Right ventricle myocardium superior (tissue), 1 donor: ENCODE measurements around the gene CRABP2. TPM values are rescaled to one million over a fixed set of nuclear protein-coding genes. Genes with fewer than 3 reads are reported as not detected.
A peak's percentile ranks its signal among the peaks of the same experiment; 100 is the strongest.

Experiments used
- ATAC-seq: fragments of 200-7000 bp; cut with Tn5 transposase; one replicate; pipeline ENCODE4 v1.9.1; 2020; ENCODE audit warnings: mild to moderate bottlenecking; ENCODE audit not compliant: poor library complexity
- DNase-seq: peaks from one replicate; pipeline ENCODE4 v3.0.0-alpha.2; 2020
- intact Hi-C: fragments of 100-400 bp; cut with DNase I; formaldehyde crosslinking; loops from one replicate; pipeline ENCODE4 v1.11.2; 2022
- total RNA-seq: library from RNA; stranded (reverse); fragmentation: NEBNext Ultra II Directional; extraction: Animal tissue kit (Norgen Biotek cat#: 25700); gene quantifications from one replicate; pipeline ENCODE4 v1.2.1, GENCODE V29; 2021
- donor health status: DM: no; HTN: yes; CAD: no; lungs with severe emphysema.

CRABP2 gene
- total RNA-seq, 1 donor from 2014 or later: 0.59 TPM

DNA sequence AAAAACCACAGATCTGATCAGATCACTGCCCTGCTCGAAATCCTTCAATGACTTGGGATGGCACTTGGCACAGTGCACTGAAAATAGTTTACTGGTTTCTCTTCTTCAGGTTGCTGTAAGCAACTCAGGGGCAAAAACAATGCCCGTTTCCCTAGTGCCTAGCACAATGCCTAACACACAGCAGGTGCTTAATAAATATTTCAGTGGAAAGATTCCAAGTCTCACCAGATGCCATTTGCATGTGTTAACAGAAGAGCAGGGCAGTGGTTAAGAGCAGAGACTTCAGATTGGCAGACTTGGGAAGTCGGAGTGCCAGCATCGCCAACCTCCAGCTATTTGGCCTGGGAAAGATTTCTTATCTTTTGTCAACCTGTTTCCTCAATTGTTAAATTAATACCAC lies 12.0 kb upstream of the CRABP2 start:
- ATAC-seq: no peak
- intact Hi-C loops: no loop called here
- no peak for DNase-seq

DNA sequence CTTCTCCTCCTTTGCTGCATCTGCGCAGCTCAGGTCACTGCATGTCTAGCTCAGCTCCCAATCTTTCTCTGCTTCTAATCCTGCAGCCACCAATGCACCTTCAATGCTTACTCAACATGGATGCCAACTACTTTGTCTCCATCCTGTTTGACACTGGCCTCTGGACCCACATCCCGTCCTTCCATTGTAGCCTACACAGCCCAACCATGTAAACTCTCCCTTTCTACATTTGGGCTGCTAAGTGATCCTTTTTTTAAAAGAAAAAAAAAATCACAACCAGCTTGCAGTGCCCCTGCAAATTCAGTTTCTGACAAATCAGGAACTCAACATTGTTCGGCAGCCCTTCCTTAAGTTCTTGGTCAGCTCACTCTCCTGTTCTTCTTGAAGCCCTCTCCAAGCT lies 9.4 kb upstream of the CRABP2 start:
- intact Hi-C loops: no loop called here
- DNase-seq (no peak), ATAC-seq (no peak)

DNA sequence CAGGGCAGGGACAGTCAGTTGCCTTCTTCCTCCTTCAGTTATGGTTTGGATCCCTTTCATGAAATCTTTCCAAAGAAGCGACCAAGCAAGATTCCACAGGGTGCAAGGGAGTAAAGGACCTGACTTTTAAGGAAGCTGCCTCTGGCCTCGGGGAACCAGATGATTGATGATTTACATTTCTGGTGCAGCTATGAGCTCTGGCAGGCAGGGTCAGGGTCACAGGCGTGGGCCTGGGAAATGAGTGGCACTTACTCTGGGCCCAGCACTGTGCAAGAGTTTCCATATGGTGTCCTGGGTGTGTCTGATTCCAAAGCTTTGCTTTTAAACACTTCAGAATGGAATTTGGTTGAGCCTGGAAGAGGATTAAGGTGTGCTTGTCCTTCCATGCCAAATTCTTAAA lies 7.2 kb upstream of the CRABP2 start:
- DNase-seq (no peak), ATAC-seq (no peak)
- intact Hi-C loops: no loop called here

DNA sequence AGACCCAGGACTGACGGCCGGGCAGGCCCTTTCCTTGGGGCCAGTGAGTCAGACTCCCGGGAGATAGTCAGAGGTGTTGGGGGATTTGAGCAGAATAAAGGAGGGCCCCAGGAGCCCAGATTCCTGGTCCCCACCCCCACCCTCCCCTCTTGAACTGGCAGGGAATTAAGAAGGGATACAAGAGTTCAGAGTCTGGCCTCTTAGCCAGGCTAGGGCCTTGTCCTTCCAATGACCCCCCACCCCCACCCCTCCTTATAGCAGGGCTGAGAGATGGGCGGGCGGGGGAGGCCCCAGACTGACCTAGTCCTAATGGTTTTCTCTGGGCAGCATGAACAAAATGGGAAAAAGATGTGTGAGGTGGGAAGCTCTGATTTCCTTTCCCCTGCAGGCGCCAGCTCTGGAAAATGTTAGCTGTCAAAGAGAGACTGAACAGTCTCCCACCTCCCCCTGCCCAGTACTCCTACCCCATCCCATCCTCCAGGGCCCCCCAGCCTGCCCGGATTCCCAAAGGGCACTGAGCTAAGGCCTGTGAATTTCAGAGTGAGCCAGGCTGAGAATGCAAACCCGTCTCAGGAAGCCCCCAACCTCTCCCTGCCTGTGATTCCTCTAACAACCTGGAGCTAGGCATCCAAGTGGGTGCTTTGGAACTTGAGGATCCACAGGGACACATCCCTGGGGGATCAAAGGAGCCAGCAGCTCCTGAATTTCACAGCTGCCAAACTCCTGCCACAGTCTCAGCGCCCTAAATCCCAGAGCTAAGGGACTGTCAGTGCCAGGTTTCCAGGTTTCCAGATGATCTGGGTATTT lies 5.8 kb upstream of the CRABP2 start:
- ATAC-seq (no peak), DNase-seq (no peak)
- intact Hi-C loops: no loop called here

DNA sequence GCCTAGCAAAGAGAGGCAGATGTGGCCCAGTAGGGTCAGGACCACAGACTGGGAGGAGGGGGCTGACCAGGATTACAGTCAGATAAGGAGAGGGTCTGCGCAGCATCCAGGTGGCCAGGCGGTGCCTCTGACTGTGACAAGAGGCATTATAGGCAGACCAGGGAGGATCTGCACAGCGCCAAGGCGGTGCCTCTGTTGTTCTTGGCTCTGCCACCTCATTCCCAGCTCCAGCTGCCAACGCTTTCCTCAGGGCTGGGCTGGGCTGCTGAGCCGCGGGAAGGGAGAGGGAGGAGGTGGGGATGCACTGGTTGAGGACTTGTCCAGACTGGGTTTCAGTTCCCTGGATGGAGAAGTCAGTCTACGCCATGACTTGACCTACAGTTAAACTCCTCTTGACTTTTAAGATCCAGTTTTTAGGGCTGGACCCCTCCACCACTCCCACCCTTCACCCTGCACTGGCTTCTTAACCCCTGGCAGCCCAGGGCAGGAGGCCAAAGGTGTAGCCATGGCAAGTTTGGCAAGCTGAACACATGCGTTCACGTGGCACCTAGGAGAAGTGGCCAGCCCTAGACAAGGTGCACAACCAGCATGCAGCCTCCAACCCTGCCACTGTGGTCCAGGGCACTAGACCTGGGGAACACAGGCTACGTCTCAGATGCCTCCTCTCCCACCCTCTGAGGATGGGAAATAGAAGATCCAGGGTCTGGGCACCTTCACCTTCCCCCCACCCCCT lies 4.5 kb upstream of the CRABP2 start:
- DNase-seq (peak; percentile 76), ATAC-seq (peak; percentile 76)
- intact Hi-C loops: no loop called here

DNA sequence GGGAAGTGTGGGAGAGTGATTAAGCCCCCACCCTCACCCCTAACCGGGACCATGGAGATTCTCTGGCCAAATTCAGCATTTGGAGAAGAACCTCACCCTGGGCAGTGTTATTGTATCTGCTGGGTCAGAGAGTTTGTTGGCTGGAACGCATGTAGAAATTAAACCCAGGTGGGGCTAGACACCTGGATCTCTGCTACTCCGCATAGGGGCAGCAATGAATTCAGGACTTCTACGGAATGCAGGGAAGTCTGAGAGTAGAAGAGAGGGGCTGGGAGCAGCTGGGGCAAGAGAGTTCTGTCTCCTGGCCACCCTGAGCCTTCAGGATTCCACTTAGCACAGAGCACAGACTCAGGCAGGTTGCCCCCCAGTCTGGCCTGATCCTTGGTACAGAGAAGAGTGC lies 3.6 kb upstream of the CRABP2 start:
- no peak for ATAC-seq
- intact Hi-C loops: no loop called here
- no peak for DNase-seq

DNA sequence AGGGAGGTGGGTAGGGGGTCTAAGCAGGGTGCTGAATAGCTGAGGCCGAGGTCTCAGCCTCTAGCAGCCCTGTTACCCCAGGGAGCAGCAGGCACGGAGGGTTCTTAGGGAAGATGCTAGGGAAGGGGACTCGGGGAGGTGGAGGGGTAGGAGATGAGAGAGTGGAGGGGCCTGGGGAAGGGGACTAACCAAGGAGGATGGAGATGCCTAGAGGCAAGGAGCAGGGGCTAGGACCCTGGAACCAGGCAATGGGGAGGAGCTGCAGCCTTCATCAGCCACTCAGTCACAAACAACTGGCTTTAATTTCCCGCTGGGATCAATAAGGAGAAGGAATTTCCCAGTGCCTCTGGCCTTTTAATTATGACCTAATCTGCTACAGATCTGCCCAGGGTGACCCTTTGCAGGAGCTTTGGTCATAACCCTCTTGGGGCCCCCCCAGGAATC lies 2.9 kb upstream of the CRABP2 start:
- intact Hi-C loops: no loop called here
- no peak for ATAC-seq
- DNase-seq: no peak

DNA sequence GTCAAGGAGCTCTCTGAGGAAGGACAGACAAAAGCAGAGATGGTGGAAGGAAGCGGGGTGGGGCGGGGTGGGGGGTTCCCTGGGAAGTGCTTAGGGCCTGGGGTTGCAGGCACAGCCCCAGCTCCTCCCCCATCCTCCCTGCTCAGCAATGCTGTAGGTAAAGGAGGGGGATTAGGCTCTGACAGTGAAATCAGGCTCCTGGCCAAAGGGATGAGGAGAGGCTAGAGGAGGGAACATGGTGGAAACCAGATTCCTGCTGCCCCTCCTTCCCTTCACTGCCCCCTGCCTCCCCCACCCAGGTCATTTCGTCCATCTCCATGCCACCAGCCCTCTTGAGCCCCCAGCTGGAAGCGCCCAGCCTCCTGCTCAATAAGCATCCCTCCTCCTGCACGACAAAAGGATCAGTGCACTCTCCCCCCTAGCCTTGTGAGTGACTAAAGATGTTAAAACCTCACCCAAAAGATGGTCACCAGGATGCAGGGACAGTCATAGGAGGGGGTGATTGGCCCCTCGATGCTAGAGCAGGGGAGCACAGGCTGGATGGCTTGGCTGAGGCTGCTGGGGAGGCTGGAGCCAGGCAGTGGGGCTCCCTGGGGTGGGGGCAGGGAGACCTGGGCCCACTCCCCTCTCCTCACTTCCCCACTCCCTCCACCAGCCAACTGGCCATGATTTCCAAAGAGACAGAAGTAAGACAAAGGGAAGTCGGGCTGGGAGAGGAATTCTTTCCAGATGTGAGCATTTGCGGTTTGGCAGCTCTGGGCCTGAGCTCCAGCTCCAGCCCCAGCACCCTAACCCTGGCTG lies 2.2 kb upstream of the CRABP2 start:
- ATAC-seq: no peak
- DNase-seq: no peak
- intact Hi-C loops: no loop called here

DNA sequence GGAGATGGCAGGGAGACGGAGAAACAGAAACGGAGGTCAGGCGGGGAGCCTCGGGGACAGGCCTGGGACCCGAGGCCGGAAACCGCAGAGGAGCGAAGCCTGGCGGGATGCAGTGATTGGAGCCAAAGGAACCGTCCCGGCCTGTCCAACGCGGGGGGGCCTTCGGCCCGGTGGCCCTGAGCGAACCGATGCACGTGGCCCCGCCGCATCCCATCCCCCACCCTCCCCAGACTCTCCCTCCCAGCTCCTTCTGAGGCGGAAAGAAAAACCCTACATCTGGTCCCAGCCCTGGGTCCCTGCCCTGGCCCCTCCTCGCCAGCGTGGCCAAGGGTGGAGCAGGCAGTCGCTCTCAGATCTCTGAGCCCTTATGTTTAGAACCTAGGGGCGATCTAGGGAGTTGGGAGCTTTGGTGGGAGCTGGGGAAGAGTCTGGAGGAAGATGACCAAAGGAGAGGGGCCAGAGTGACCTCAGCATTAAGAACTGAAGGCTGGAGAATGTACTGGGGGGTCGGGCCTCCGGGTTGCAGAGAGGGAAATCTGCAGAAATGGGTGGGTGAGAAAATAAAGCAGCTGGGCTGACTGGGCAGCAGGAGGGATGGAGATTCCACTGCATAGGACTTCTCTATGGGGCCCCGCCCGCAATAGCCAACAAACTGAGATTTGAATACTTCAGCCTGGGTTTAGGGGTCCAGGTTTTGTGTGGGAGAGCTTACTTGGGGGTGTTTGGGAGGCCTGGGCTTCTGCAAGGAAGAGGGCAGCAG lies 1.5 kb upstream of the CRABP2 start:
- DNase-seq: peak; percentile 75
- intact Hi-C loops: no loop called here
- ATAC-seq: peak; percentile 64

DNA sequence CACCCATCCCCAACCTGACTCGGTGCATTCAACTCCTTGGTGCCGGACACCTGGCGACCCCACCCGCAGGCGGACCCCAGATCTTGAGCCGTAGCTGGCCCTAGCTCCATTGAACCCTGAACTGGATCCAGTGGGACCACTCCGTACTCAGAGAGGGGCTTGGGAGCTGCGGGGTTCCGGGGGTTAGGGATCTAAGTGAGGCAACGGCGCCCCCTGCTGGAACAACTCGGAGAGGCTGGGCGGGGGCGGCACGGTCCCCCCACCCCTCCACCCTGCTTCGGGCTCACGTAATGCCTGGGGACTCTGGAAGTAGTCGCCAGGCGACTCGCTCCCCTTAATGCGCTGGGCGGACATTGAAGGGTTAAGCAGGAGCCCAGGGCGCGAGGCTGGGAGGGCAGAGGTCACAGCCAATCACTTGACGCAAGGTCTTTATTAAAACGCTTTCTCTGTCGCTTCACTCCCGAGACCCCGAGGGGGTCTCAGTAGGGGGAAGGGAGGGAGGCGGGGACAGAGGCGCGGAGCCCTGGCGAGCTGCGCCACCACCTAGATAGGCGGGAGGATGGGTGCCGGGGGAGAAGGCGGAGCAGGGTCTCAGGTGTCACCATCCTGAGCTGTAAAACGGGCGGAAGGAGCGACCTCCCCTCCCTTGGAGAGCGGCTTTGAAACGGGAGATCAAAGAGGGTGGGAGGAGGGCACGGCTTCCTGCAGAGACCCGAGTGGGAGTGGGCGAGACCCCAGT lies 704 bp upstream of the CRABP2 start:
- intact Hi-C loops: no loop called here
- DNase-seq (peak; percentile 70), ATAC-seq (peak; percentile 58)

DNA sequence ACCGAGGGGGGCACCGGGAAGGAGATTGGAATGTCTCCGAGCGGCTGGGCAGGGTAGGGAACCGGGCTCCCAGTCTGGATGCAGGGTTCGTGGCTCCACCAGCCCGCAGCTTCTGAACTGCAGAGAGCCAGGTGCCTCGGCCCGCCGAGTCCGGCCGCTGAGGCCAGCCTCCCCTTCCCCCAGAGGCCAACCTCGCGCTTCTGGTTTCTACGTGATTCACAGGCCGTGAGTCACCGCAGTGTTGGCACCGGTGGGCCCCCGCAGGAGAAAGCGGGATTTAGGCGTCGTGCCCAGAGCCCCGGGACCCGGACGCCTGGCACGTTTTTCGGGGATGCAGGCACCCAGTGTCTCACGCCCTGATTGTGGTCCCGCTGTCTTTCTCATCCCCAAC lies 458 bp downstream of the CRABP2 start:
- ATAC-seq (no peak), DNase-seq (no peak)
- intact Hi-C loops: no loop called here

DNA sequence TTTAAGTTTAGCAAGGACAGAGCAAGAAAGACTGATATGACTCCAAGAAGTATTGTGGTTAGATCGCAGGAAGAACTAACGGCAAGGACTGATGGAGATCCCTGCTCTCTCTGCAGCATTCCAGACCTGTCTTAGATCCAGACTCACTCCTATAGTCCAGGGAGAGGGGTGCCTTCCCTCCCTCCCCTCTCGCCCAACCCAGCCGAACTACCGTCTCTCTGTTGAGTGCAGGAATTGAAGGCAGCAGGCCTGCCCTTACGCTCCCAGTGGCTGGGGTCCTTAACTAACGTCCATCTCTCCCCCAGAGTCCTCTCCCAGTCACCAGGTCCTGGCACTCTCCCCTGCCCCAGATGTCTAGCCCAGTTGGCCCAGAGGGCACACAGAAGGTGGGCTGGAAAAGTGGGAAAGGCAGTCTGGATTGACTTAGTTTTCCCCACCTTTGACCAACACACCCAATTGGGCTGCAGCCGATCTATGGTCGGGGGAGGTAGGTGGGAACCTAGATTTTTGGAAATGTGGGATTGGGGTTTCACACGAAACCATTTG lies 1.1 kb downstream of the CRABP2 start:
- intact Hi-C loops: no loop called here
- ATAC-seq (no peak), DNase-seq (no peak)

DNA sequence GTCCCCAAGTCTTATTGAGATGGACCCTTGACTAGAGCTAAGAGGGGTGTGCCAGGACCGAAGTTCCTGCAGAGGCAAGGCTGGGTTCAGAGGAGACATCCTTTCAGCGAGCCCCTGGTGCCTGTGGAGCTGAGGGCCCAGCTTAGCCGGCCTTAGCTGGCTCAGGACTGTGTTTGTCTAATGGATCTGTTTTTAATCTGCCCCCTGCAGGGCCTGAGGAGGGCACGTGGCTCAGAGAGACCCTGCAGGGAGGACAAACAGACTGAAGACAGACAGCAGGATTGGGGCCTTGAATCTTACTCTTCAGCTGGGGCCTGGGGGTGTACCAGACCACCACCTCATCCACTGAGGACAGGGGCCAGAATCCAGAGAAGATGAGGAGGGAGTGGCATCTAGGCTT lies 1.6 kb downstream of the CRABP2 start:
- DNase-seq: no peak
- intact Hi-C loops: no loop called here

DNA sequence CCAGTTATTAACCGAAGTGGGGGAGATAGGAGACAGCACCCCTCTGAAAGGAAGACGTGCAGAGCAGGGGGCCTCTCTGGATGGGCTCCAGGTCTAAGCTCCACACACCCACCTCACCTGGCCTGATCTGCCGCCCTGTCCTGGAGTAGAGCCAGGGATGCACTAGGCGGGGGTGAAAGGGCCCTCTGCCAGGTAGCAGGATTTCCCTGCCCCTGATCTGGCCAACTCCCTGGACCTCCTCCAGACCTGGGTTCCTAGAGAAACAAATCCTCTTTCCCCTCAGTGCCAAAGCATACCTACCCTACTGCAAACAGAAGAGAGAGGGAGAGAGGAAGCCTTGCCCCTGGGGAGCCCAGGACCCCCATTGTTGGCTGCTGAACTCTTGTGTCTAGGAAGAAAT lies 2.0 kb downstream of the CRABP2 start:
- no peak for DNase-seq
- intact Hi-C loops: no loop called here
- ATAC-seq: no peak

More for the DNA sequence above, 1.6 kb downstream of the CRABP2 start:
- ATAC-seq: no peak

DNA sequence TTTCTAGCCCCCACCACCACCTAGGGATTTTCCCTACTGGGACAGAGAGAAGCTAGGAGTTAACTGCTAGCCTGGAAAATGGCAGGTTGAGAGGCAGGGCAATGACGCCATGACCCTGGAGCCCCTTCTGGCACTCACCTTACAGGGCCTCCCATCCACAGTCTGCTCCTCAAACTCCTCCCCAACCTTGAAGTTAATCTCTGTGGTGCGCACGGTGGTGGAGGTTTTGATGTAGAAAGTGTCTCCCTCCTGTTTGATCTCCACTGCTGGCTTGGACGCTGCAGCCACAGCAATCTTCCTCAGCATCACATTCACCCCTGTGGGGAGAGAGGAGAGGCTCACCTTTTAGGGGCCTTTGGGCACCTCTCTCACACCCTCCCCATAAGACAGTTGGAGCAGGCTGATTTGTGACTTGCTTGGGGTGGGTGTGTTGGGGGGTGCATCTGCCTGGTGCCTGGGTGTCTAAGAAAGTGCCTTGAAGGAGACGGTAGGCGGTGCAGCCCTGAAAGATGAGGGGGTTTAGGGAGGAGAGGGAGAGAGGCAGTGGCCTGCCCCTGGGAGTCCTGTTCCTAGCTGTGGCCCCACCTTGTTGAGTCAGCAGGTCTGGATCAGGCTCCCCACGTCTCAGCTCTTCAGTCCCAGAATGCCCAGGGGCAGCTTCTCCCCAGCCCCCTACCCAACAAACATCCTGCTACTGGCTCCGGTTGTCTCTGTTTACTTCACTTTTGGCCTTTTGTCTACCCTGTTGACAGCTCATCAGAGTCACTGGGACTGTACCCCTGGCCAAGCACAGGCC lies 4.4 kb downstream of the CRABP2 start:
- ATAC-seq (no peak), DNase-seq (no peak)
- intact Hi-C loops: no loop called here

DNA sequence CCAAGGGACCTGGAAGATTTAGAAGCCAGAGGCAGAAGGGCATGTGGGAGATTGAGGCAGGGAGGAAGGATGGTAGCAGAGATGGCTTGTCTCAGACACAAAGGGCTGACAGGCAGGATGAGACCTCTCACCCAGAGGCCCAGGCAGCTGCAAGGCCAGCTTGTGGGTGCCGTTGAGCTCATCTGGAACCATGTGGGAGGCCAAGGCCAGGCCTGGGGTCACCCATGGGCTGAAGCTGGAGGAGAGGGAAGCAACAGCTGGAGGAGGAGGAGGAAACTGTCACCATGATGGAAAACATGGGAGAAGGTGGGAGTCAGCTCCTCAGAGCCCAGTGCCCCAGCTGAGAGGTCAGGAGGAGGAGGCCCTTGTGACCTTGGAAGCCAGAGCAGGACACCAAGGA lies 6.4 kb downstream of the CRABP2 start:
- intact Hi-C loops: loop anchor here (10.0 kb wide), 1 partner anchor 196 kb away; the partner anchor contains the start of gene PEAR1
- ATAC-seq (no peak), DNase-seq (no peak)

DNA sequence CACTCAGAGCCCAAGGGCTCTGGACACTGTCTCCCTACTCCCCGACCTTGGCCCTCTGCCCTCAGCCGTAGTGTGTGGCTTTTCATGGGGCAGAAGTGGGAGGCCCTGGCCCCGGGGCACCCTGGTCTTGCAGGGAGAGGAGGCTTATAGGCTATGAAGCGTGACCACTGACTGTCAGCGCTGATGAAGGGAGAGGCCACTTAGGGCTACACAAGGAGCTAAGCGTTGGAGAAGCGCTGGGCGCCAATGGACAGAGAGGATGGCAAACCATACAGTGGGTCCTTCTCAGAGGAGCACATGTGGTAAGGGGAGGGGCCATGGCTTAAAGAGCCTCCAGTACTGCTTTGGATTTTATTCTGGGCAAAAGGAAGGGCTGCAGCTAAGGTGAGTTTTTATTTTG lies 7.9 kb downstream of the CRABP2 start:
- DNase-seq (no peak), ATAC-seq (no peak)
- intact Hi-C loops: loop anchor here (10.0 kb wide), 1 partner anchor 197 kb away; the partner anchor contains the start of gene PEAR1
